DND-41 (cell line): ENCODE measurements around the gene LMAN2.

Experiments used
- ATAC-seq: fragments of 200-7000 bp; cut with Tn5 transposase; 3 replicates; pipeline ENCODE4 v1.9.1; 2021; ENCODE audit warnings: low read depth; ENCODE audit not compliant: insufficient read depth
- DNase-seq: peaks from one replicate; pipeline ENCODE4 v3.0.0-alpha.2; 2020
- H2AFZ ChIP-seq: 2 replicates; pipeline ENCODE4 v1.6.0; 2012; ENCODE audit warnings: low read depth, low read length
- H3K27ac ChIP-seq: 2 replicates; pipeline ENCODE4 v1.5.1; 2012; ENCODE audit warnings: low read length, inconsistent platforms
- H3K27me3 ChIP-seq: fragments of 200-600 bp; sonication (generic); 2 replicates; pipeline ENCODE4 v1.6.0; 2012; ENCODE audit warnings: low read length, mild to moderate bottlenecking, inconsistent platforms; ENCODE audit not compliant: insufficient read depth, poor library complexity
- H3K36me3 ChIP-seq: 2 replicates; pipeline ENCODE4 v1.5.1; 2012; ENCODE audit warnings: low read length, inconsistent platforms; ENCODE audit not compliant: insufficient read depth
- H3K4me1 ChIP-seq: 2 replicates; pipeline ENCODE4 v1.5.1; 2012; ENCODE audit warnings: mild to moderate bottlenecking, low read length; ENCODE audit not compliant: insufficient read depth
- H3K4me2 ChIP-seq: 2 replicates; pipeline ENCODE4 v1.6.0; 2012; ENCODE audit warnings: mild to moderate bottlenecking, moderate library complexity, low read length, inconsistent platforms; ENCODE audit not compliant: insufficient read depth
- H3K4me3 ChIP-seq, 2 experiments: fragments of 200-600 bp in 1 of 2; shearing (Covaris generic) in 1 of 2; 2 replicates each; pipeline ENCODE4 v1.5.1; 2012 to 2016; ENCODE audit warnings: inconsistent platforms in 2 of 2, low read length in 2 of 2, mild to moderate bottlenecking in 2 of 2, low read depth in 1 of 2, moderate library complexity in 1 of 2
- H3K79me2 ChIP-seq: 2 replicates; pipeline ENCODE4 v1.6.0; 2012; ENCODE audit warnings: low read length, inconsistent platforms; ENCODE audit not compliant: insufficient read depth
- H3K9ac ChIP-seq: 2 replicates; pipeline ENCODE4 v1.6.0; 2012; ENCODE audit warnings: low read depth, mild to moderate bottlenecking, inconsistent platforms, low read length, moderate library complexity
- H3K9me3 ChIP-seq: 2 replicates; pipeline ENCODE4 v1.5.1; 2012; ENCODE audit warnings: low read length, moderate library complexity, mild to moderate bottlenecking, inconsistent platforms; ENCODE audit not compliant: insufficient read depth, severe bottlenecking
- H4K20me1 ChIP-seq: 2 replicates; pipeline ENCODE4 v1.6.0; 2012; ENCODE audit warnings: low read length; ENCODE audit not compliant: insufficient read depth
- CTCF ChIP-seq: IDR thresholded peaks from 2 replicates; pipeline ENCODE4 v1.5.1; 2012; ENCODE audit warnings: borderline replicate concordance, low read length, moderate library complexity, mild to moderate bottlenecking; ENCODE audit not compliant: poor library complexity, severe bottlenecking; ENCODE audit errors: extremely low read depth
- EZH2 ChIP-seq: IDR thresholded peaks from 3 replicates; pipeline ENCODE4 v1.6.1; 2012; ENCODE audit warnings: borderline replicate concordance, low read depth, mild to moderate bottlenecking, moderate library complexity, low read length, inconsistent platforms; ENCODE audit not compliant: severe bottlenecking

Gene LMAN2

GRCh38 chr5:177366528-177367322 is 15.3 kb upstream of the LMAN2 start:
- H3K4me3 ChIP-seq: no peak overlapping the region
- no peak overlapping the region for H3K27ac ChIP-seq
- ATAC-seq (no peak), DNase-seq (no peak)
- H3K9ac ChIP-seq: no peak overlapping the region
- no peak overlapping the region for H3K4me2 ChIP-seq
- H2AFZ ChIP-seq: no peak overlapping the region
- H3K36me3 ChIP-seq: no peaks in the 10 kb centered on the region
- H3K27me3 ChIP-seq: no peaks in the 10 kb centered on the region
- H3K4me1 ChIP-seq: peaks cover 7% of the 10 kb centered on the region
- no peaks in the 10 kb centered on the region for H4K20me1 ChIP-seq
- H3K9me3 ChIP-seq: no peaks in the 10 kb centered on the region
- H3K79me2 ChIP-seq: no peaks in the 10 kb centered on the region
- TF ChIP-seq EZH2 (no peak), CTCF (no peak)

GRCh38 chr5:177365845-177366527 is 14.5 kb upstream of the LMAN2 start:
- no peaks in the 10 kb centered on the region for H4K20me1 ChIP-seq
- TF ChIP-seq CTCF (no peak), EZH2 (no peak)
- no peak overlapping the region for H3K27ac ChIP-seq
- DNase-seq: no peak
- no peak overlapping the region for H3K4me3 ChIP-seq
- no peak overlapping the region for H2AFZ ChIP-seq
- no peak for ATAC-seq
- H3K4me2 ChIP-seq: no peak overlapping the region
- no peaks in the 10 kb centered on the region for H3K36me3 ChIP-seq
- H3K9ac ChIP-seq: no peak overlapping the region
- H3K4me1 ChIP-seq: peaks cover 7% of the 10 kb centered on the region; the same call in 1 of the 2 replicates
- H3K9me3 ChIP-seq: no peaks in the 10 kb centered on the region
- H3K27me3 ChIP-seq: no peaks in the 10 kb centered on the region
- no peaks in the 10 kb centered on the region for H3K79me2 ChIP-seq

GRCh38 chr5:177364159-177364962 is 12.9 kb upstream of the LMAN2 start:
- H4K20me1 ChIP-seq: no peaks in the 10 kb centered on the region
- TF ChIP-seq EZH2 (no peak), CTCF (no peak)
- no peak overlapping the region for H3K27ac ChIP-seq
- no peak overlapping the region for H3K4me2 ChIP-seq
- H3K79me2 ChIP-seq: no peaks in the 10 kb centered on the region
- H3K4me3 ChIP-seq: no peak overlapping the region
- H3K27me3 ChIP-seq: no peaks in the 10 kb centered on the region
- H3K4me1 ChIP-seq: peaks cover 7% of the 10 kb centered on the region; the same call in 1 of the 2 replicates
- no peak overlapping the region for H3K9ac ChIP-seq
- no peaks in the 10 kb centered on the region for H3K36me3 ChIP-seq
- no peak for ATAC-seq
- DNase-seq: no peak
- no peak overlapping the region for H2AFZ ChIP-seq
- no peaks in the 10 kb centered on the region for H3K9me3 ChIP-seq
